Keratinocyte (primary cell): ENCODE measurements around the gene GPR158.

ENCODE experiments used
- EZH2 ChIP-seq: IDR thresholded peaks from one replicate; pipeline ENCODE4 v1.6.1; 2012; ENCODE audit warnings: inconsistent platforms, mild to moderate bottlenecking, low read length, moderate library complexity
- TF ChIP-seq, protein P1 (sequence below), 3 experiments: IDR thresholded peaks in 1 of 3; conservative IDR thresholded peaks in 1 of 3; optimal IDR thresholded peaks in 1 of 3; 2 replicates in 2 of 3; 3 replicates in 1 of 3; pipeline versions ENCODE3 to v1.5.1; 2011; ENCODE audit warnings: low read length in 3 of 3, mild to moderate bottlenecking in 3 of 3, moderate library complexity in 2 of 3, control low read depth in 1 of 3, inconsistent platforms in 1 of 3; ENCODE audit not compliant: insufficient read depth in 2 of 3; ENCODE audit errors: extremely low read depth in 1 of 3

DNA sequence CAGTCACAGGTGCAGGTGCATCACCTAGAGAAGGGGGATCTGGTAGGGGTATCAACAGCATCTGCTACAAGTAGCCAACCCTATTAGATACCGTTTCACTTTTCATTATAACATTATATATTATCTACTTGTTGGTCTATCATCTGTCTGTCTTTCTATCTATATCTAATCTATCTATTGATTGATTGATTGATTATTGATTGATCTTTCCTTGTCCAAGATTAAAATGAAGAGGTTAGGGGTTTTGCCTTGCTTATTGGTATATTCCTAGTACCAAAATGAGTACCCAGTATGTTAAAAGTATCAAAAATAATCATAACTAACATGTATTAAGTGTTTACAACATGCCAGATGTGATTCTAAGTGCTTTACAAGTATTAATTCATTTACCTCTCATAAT is 121.5 kb downstream of the GPR158 start:
- TF ChIP-seq, protein P1, sequence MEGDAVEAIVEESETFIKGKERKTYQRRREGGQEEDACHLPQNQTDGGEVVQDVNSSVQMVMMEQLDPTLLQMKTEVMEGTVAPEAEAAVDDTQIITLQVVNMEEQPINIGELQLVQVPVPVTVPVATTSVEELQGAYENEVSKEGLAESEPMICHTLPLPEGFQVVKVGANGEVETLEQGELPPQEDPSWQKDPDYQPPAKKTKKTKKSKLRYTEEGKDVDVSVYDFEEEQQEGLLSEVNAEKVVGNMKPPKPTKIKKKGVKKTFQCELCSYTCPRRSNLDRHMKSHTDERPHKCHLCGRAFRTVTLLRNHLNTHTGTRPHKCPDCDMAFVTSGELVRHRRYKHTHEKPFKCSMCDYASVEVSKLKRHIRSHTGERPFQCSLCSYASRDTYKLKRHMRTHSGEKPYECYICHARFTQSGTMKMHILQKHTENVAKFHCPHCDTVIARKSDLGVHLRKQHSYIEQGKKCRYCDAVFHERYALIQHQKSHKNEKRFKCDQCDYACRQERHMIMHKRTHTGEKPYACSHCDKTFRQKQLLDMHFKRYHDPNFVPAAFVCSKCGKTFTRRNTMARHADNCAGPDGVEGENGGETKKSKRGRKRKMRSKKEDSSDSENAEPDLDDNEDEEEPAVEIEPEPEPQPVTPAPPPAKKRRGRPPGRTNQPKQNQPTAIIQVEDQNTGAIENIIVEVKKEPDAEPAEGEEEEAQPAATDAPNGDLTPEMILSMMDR (optimal IDR thresholded peaks at IDR 0.05 in 1 of 3, IDR thresholded peaks at IDR 0.05 in 1 of 3, conservative IDR thresholded peaks at IDR 0.05 in 1 of 3; ENCODE audit: extremely low read depth in 1 of 3, insufficient read depth in 2 of 3, low read length in 3 of 3), result no peak
- TF ChIP-seq EZH2, result no peak
